HEK293T (cell line): ENCODE data around the gene PPP2R5E.

Experiments
- CTCF ChIA-PET: fragments of 350-600 bp; formaldehyde crosslinking; extraction: SDS; loops from one replicate; lab custom pipeline; 2021; ENCODE audit warnings: antibody characterized with exemption, inconsistent platforms; lab: Yijun Ruan, JAX
- POLR2A ChIA-PET: fragments of 350-600 bp; formaldehyde crosslinking; extraction: SDS; loops from one replicate; lab custom pipeline; 2020; ENCODE audit warnings: antibody characterized with exemption, inconsistent platforms; lab: Yijun Ruan, JAX
- DNase-seq: peaks from one replicate; pipeline ENCODE4 v3.0.0; 2012; ENCODE audit warnings: mixed read lengths; ENCODE audit errors: extremely low spot score
- ARNT ChIP-seq: fragments of 450-650 bp; IDR thresholded peaks from 2 replicates; pipeline ENCODE4 v1.6.1; 2017; ENCODE audit warnings: mild to moderate bottlenecking
- BHLHE40 ChIP-seq: fragments of 450-650 bp; IDR thresholded peaks from 2 replicates; pipeline ENCODE4 v1.6.1; 2016; ENCODE audit warnings: mild to moderate bottlenecking, moderate library complexity, borderline replicate concordance
- CTBP1 ChIP-seq: fragments of 450-650 bp; IDR thresholded peaks from 2 replicates; pipeline ENCODE4 v1.6.1; 2016; ENCODE audit warnings: borderline replicate concordance
- ELF4 ChIP-seq: fragments of 450-650 bp; IDR thresholded peaks from 2 replicates; pipeline ENCODE4 v1.6.1; 2017; ENCODE audit warnings: antibody characterized with exemption
- FOXA1 ChIP-seq: fragments of 450-650 bp; IDR thresholded peaks from 2 replicates; pipeline ENCODE4 v1.6.1; 2016; ENCODE audit warnings: mild to moderate bottlenecking
- FOXK2 ChIP-seq: fragments of 450-650 bp; IDR thresholded peaks from 2 replicates; pipeline ENCODE4 v1.6.1; 2016; ENCODE audit warnings: mild to moderate bottlenecking
- FOXM1 ChIP-seq: fragments of 450-650 bp; IDR thresholded peaks from 2 replicates; pipeline ENCODE4 v1.6.1; 2017; ENCODE audit warnings: mild to moderate bottlenecking, borderline replicate concordance
- HDGF ChIP-seq: fragments of 450-650 bp; IDR thresholded peaks from 2 replicates; pipeline ENCODE4 v1.6.1; 2017; ENCODE audit warnings: antibody characterized with exemption, borderline replicate concordance
- L3MBTL2 ChIP-seq: fragments of 450-650 bp; conservative IDR thresholded peaks from 2 replicates; pipeline ENCODE4 v1.6.1; 2016; ENCODE audit warnings: mild to moderate bottlenecking
- LEF1 ChIP-seq: fragments of 450-650 bp; IDR thresholded peaks from 2 replicates; pipeline ENCODE4 v1.6.1; 2017; ENCODE audit warnings: mild to moderate bottlenecking, borderline replicate concordance
- NFRKB ChIP-seq: fragments of 450-650 bp; IDR thresholded peaks from 2 replicates; pipeline ENCODE4 v1.6.1; 2016; ENCODE audit warnings: mild to moderate bottlenecking, moderate library complexity
- SP1 ChIP-seq: fragments of 450-650 bp; IDR thresholded peaks from 2 replicates; pipeline ENCODE4 v1.6.1; 2017
- SUZ12 ChIP-seq: fragments of 450-650 bp; IDR thresholded peaks from 2 replicates; pipeline ENCODE4 v1.6.1; 2016; ENCODE audit warnings: mild to moderate bottlenecking
- TARDBP ChIP-seq: fragments of 450-650 bp; IDR thresholded peaks from 2 replicates; pipeline ENCODE4 v1.6.1; 2016
- ZNF384 ChIP-seq: fragments of 450-650 bp; IDR thresholded peaks from 2 replicates; pipeline ENCODE4 v1.6.1; 2016
- TF ChIP-seq, protein P1 (sequence below): fragments of 450-650 bp; IDR thresholded peaks from 2 replicates; pipeline ENCODE4 v1.6.1; 2016

Gene PPP2R5E

GRCh38 chr14:63343878-63344277 lies 199.3 kb downstream of the PPP2R5E start:
- TF ChIP-seq CTBP1 (no peak), BHLHE40 (no peak), NFRKB (no peak), SP1 (no peak), FOXM1 (no peak), L3MBTL2 (no peak), TARDBP (no peak), SUZ12 (no peak)
- POLR2A ChIA-PET: no interaction called here
- CTCF ChIA-PET: no interaction called here
- no peak for DNase-seq

GRCh38 chr14:63342371-63342770 lies 200.8 kb downstream of the PPP2R5E start:
- TF ChIP-seq FOXA1 (no peak), HDGF (no peak), NFRKB (no peak), FOXM1 (no peak), TARDBP (no peak), L3MBTL2 (no peak), SUZ12 (no peak), LEF1 (no peak), SP1 (no peak), ZNF384 (no peak), ARNT (no peak), BHLHE40 (no peak), ELF4 (no peak)
- TF ChIP-seq, protein P1, sequence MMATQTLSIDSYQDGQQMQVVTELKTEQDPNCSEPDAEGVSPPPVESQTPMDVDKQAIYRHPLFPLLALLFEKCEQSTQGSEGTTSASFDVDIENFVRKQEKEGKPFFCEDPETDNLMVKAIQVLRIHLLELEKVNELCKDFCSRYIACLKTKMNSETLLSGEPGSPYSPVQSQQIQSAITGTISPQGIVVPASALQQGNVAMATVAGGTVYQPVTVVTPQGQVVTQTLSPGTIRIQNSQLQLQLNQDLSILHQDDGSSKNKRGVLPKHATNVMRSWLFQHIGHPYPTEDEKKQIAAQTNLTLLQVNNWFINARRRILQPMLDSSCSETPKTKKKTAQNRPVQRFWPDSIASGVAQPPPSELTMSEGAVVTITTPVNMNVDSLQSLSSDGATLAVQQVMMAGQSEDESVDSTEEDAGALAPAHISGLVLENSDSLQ: no peak
- CTCF ChIA-PET: interaction anchor here (1.3 kb wide), 1 partner anchor 46 kb away, joined by 4 read pairs; no protein-coding TSS in a partner anchor
- POLR2A ChIA-PET: no interaction called here
- DNase-seq: no peak

DNA sequence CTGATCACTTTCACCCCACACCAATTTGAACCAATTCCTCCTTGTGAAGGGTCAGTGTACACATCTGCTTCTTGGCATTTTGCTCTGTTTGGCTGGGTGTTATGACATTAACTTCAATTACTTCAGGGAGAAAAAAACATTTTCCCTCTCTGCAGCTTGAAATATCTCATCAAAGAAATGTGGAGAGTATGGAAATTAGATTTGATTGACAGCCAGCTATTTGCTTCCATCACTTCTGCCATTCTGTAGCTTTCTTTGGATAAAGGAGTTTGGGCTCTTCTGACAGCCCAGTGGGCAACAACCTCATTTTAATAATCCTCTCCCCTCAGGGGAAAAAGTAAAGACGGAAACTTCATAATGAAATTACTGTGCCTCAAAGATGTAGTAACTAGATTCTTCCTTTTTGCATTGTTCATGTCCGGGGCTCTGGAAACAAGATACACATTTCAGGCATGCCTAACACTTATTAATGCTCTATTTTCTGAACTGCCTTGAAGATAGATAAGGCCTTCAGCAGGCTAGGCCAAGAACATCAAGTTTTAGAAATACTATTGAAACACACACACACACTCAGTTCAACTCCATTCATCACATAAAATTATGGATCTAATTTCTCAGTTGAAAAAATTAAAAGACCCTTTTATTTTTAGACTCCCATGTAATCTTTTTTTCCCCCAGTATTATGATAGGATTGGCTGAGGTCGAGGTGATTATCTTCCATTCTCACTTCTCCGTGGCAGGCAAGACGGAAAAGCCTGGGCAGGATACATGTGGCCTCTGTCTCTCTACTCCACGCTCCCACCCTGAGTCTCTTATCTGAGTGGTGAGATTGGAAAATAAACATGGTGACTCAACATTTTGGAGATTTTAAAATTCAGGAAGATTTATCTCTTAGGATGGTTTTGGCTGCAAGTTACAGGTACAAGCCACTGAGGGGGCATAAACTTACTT lies 214.1 kb downstream of the PPP2R5E start:
- POLR2A ChIA-PET: no interaction called here
- TF ChIP-seq FOXM1 (no peak), L3MBTL2 (no peak), SP1 (no peak), FOXA1 (no peak), BHLHE40 (no peak), SUZ12 (no peak), ELF4 (no peak)
- TF ChIP-seq, protein P1: peak; percentile 59; the same call in 1 of the 2 replicates
- CTCF ChIA-PET: no interaction called here

GRCh38 chr14:63326840-63327239 lies 216.3 kb downstream of the PPP2R5E start:
- POLR2A ChIA-PET: no interaction called here
- no peak for DNase-seq
- CTCF ChIA-PET: no interaction called here
- TF ChIP-seq L3MBTL2 (no peak), SUZ12 (no peak), ARNT (no peak), FOXA1 (no peak), NFRKB (no peak), ZNF384 (no peak), LEF1 (no peak), FOXM1 (no peak), ELF4 (no peak), BHLHE40 (no peak), SP1 (no peak), TARDBP (no peak), FOXK2 (no peak), HDGF (no peak), CTBP1 (no peak)
- TF ChIP-seq, protein P1: no peak

More for the DNA sequence above, 214.1 kb downstream of the PPP2R5E start:
- no peak for DNase-seq

DNA sequence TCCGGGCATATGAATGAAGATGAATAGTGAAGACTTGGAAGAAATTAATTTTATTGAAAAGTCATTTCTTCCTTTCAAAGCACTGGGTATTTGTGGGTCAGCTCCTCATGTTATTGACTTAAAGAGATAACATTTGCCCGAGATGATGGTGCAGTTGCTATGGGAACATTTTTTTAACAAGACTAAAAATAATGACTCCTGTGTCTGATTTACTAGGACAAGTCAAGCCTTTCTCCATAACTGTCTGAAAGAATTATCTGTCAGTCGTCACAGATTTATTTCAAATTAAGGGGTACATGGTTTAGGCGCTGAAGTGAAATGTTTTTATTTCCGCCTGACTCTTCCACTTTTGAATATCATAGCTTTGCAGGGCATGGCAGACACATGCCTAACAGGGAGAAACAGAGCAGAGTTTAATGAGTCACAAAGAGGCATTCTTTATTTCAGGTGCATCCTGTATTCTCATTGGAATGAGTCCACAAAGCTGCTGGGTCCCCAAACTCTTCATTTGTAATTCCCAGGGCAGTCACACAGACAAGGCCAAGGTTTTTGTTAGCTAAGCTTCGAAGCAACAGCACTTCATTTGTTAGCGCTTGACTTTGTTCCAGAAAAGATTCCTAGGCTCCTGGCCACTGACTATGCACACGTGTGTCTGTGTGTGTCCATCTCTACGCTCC lies 220.1 kb downstream of the PPP2R5E start:
- ChIA-PET POLR2A (no interaction called here), CTCF (interaction anchor here (0.6 to 1.7 kb wide), 2 partner anchors 8 to 14 kb away, joined by 3 to 5 read pairs; no protein-coding TSS in a partner anchor)
- TF ChIP-seq L3MBTL2 (no peak), ARNT (no peak), SP1 (no peak), NFRKB (no peak), ZNF384 (no peak), BHLHE40 (no peak), FOXK2 (no peak), FOXM1 (no peak), LEF1 (no peak), ELF4 (no peak), HDGF (no peak), CTBP1 (no peak), TARDBP (no peak), FOXA1 (no peak), SUZ12 (no peak)
- TF ChIP-seq, protein P1: no peak
- DNase-seq: no peak
